HFF-Myc (cell line): Measurements from ENCODE around the gene ZNF516.

Source experiments
- DNase-seq: peaks from one replicate; pipeline ENCODE4 v3.0.0-alpha.2; 2011; ENCODE audit warnings: low read depth; ENCODE audit errors: extremely low read depth
- H3K4me3 ChIP-seq: replicated peaks from 2 replicates; pipeline ENCODE4 v1.5.1; 2011; ENCODE audit warnings: low read depth, mild to moderate bottlenecking, control low read depth, low read length
- TF ChIP-seq, protein P1 (sequence below): IDR thresholded peaks from 2 replicates; pipeline ENCODE4 v1.5.1; 2012; ENCODE audit warnings: mild to moderate bottlenecking, low read depth, low read length, control low read depth; ENCODE audit errors: missing control alignments

ZNF516 gene

GRCh38 chr18:76373297-76373696 is 121.7 kb downstream of the ZNF516 start:
- H3K4me3 ChIP-seq = no peak overlapping the region
- DNase-seq = no peak
- TF ChIP-seq, protein P1, sequence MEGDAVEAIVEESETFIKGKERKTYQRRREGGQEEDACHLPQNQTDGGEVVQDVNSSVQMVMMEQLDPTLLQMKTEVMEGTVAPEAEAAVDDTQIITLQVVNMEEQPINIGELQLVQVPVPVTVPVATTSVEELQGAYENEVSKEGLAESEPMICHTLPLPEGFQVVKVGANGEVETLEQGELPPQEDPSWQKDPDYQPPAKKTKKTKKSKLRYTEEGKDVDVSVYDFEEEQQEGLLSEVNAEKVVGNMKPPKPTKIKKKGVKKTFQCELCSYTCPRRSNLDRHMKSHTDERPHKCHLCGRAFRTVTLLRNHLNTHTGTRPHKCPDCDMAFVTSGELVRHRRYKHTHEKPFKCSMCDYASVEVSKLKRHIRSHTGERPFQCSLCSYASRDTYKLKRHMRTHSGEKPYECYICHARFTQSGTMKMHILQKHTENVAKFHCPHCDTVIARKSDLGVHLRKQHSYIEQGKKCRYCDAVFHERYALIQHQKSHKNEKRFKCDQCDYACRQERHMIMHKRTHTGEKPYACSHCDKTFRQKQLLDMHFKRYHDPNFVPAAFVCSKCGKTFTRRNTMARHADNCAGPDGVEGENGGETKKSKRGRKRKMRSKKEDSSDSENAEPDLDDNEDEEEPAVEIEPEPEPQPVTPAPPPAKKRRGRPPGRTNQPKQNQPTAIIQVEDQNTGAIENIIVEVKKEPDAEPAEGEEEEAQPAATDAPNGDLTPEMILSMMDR = no peak

DNA sequence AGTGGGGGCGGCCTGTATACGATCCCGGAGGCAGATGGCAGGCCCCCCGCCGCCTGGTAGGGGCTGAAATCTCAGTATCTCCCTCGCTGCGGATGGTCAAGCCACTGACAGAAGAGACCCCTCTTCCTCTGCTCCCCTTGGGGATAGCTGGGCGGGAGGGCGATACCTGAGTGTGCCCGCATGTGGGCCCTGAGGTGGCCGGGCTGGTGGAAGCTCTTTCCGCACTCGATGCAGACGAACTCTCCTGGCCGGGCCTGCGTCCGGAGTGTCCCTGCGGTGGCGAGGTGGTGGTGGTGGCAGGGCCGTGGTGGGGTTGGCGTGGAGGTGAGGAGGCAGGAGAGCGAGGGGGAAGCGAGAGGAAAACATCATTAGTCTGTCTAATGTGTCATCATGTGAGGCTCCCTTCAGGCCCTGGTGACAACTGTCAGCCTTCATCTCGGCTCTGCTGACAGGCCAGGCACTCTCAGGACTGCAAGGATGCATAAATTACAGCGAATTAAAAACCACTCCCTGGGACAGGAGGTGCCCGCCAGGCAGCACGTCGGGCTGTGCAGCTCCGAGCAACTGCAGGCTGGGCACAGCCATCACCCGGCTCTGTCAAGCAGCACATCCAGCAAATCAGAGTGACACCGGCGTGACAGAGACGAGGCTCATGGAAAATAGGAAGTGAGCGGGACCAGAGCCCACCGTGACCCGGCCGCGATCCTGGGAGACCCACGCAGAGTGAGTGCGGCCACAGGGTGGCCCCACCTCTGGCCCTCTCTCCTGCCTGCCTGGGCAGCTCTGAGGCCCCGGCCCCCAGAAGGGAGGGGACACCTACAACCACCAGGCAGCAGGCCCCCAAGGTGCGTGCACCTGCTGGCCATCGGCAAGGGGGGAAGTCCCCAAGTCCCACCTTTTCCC is 123.5 kb downstream of the ZNF516 start:
- TF ChIP-seq, protein P1 = no peak
- no peak overlapping the region for H3K4me3 ChIP-seq
- DNase-seq = no peak

DNA sequence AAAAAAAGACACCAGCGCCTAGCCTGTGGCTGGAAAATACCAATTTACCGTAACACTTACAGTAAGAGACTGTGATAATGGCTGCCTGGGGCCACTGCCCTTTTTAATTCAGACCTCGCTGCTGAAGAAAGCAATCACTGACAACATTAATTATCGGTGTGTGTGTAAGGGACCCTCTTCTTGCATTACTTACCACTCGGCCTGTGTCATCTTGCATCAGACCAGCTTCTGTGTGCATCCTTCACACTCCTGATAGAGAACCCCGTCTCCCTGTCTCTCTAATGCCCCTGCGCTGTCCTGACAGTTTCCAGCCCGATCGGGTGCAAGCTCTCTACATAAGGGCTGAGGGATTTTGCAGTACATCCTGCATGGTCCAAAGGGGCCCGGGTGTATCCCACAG is 124.4 kb downstream of the ZNF516 start:
- TF ChIP-seq, protein P1 = no peak
- no peak for DNase-seq
- H3K4me3 ChIP-seq = no peak overlapping the region

- DNase-seq = no peak
- H3K4me3 ChIP-seq = no peak overlapping the region
- TF ChIP-seq, protein P1 = no peak
Observed at GRCh38 chr18:76370201-76370600, 124.8 kb downstream of the ZNF516 start.

DNA sequence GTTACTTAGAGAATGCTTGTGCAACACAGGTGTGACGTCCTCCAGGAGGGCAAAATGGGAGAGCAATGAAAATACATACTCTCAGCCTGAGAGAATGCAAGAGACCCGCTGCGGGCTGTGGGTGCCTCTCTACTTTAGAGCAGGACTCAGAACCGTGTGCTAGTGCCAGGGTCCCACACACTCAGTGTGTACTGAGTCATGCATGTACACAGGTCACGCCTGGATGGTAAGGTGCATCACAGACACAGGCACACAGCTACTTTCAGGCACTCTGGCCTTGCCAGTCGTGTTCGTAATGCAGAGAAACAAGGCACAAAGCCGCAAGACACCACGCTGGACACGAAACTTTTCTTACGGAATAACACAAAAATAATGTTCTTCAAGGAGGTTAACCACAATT is 125.3 kb downstream of the ZNF516 start:
- H3K4me3 ChIP-seq = no peak overlapping the region
- TF ChIP-seq, protein P1 = no peak
- no peak for DNase-seq

DNA sequence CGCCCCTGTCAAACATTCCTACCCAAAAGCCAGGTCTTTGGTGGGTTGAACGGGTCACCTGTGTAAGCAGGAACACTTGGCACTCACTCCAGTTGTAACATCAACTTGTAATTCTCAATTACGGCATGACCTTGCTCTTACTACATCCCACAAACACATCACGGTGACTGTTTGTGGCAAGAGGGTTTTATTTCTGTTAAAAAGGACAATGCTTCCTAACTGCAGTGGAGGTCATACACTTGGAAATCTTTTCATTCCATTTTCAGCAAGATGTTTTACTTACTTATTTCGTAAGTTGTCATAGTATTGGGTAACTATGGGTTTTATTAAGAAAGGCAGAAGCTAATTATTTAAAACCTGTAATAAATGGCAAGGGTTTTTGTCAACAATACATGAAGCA is 126.1 kb downstream of the ZNF516 start:
- TF ChIP-seq, protein P1 = no peak
- DNase-seq = no peak
- no peak overlapping the region for H3K4me3 ChIP-seq
